GM19324 (cell line): ENCODE measurements around the gene MTM1.

Experiments used
- ATAC-seq: cut with Tn5 transposase; IDR thresholded peaks from one replicate; pipeline ENCODE4 v1.9.1; 2021; ENCODE audit warnings: mild to moderate bottlenecking, moderate library complexity; ENCODE audit not compliant: unreplicated experiment, low FRiP score

MTM1 gene

DNA sequence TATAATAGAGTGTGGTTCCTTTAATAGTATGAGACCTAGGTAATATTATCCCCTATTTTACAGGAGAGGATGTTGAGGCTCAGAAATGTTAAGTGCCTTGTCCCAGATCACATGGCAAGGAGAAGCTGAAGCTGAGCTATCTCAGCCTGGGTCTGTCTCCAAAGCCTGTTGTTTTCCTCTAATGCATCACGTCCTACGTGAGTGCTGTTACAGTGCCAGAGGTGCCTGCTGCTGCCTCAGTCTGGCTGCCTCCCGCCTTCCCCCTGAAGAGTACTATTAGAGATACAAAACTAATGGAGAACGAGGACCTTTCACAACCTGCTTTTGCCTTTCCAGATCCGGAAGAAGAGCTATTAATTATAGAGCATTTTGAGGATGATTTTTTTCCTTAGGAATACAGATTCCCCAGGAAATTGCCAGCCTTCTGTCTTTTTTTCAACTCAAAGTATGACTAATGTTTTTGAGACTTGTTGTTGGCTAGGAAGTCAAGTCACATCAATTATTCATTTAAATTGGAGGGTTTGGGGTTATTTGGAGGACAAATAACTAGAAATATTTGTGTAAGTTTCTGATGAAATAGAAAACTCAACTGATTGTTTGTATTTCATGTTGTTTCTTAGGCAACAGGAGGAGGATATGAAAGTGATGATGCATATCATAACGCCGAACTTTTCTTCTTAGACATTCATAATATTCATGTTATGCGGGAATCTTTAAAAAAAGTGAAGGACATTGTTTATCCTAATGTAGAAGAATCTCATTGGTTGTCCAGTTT lies 80.9 kb downstream of the MTM1 start:
- ATAC-seq: no peak

DNA sequence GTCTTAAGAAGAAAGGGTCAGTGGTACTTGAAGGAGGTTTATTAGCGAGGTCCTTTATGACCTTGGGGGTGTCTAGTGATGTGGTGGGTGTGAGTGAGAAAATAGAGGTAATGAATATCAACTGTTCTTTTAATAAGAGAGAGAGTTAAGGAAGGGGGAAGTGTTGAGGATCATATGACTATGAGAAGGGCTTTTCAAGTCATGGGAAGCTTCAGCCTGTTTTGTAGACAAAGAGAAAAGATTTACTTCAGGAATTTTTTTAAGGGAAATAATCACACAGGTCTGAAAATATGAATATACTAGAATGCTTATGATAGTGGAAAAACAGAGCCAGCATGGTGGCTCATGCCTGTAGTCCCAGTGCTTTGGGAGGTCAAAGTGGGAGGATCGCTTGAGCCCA lies 83.5 kb downstream of the MTM1 start:
- no peak for ATAC-seq

DNA sequence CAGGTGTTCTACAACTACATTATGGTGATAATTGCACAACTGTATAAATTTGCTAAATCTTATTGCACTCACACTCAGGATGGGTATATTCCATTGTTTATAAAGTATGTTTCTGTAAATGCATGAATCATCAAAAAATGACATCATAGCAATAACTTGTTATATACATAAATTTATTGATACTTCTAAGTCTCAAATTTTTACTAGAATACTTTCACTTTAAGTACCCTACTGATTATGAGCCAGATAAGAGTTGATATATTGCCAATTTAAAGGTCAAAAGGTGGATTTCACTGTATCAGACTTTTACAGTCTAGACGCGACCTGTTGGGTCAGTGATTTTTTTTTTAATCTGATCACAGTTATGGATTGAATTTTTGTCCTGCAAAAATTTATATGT lies 87.4 kb downstream of the MTM1 start:
- ATAC-seq: no peak

DNA sequence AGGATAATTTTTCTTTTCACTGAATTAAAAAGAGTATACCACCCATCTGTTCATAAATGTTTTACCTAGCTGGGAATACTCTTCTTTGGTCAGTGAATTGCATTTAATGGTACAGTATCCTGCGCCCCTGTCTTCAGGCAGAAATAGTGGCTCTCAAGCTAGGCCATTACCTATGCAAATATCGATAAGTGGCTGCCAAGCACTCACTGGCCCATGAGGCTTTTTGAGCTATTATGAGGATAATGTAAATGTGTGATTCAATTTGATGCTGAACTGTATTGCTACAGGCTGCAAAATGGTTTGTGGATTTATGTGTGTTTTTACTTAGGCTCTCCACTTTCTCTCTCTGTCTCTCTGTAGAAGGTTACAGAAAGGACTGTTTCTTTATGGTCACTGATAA lies 94.7 kb downstream of the MTM1 start:
- no peak for ATAC-seq

DNA sequence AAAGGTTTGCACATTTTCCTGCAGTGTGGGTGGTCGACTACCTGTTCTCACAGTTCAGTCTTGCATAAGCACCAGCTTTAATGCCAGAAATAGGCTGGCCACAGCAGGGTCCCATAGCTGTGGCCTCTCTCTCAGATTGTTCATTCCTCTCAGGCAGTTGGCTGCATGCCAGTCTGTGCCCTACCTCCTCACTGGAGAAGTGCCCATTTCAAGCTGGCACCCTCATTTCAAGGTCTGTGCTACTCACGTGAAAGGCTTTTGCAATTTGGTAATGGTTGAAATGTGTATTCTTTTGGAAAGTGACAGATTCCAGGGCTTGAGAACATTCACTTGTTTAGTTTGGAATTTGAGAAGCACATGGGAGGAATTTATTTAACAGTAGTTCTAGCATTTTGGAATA lies 95.9 kb downstream of the MTM1 start:
- ATAC-seq: no peak

DNA sequence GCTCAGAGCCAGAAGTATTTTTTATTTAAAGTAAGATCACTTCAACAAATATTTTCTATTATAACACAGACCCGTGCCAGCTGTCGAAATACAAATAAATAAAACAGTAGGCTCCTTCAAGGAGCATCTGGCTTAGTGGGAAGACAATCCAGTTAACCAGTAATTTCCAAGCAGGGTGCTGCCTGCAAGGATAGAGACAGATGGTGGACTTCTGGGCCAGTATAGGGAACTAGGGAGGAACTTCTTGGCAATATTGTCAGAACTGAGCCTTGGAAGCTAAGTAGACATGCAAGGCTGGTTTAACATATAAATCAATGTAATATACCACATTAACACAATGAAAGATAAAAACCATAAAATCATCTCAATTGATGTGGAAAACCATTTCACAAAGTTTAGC lies 107.8 kb downstream of the MTM1 start:
- no peak for ATAC-seq

DNA sequence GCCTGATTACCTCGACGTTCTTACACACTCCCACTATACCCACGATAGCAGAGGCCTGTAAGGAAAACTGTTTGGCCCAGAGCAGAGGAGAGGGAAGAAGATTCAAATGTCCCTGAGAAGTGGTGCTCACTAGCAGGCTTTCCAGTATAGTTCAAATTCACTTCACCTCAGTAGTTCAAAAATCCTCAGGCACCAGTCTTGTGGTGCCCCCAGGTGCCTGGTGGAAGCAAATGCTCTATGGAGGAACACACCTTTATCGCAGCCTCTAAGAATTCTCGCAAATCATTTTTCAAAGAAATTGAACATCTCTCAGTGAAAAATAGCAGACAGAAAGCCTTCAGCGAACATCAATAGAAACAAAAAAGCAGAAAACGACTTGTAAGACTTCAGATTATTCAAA lies 112.6 kb downstream of the MTM1 start:
- no peak for ATAC-seq

DNA sequence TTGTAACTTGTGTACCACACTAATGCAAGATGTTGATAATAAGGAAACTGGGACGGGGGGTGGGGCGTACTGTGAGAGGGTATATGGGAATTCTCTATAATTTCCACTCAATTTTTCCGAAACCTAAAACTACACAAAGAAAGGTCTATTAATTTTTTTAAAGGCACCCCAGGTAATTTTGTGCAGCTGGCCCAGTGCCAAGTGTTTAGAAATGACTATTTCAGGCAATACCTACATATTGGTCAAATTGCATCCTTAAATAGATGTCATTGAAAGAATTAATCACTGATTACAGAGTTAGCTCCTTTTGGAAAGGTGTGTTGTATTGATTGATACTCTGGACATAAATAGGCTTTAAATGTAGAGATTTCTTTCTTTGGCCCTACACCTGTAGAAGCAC lies 114.7 kb downstream of the MTM1 start:
- no peak for ATAC-seq

DNA sequence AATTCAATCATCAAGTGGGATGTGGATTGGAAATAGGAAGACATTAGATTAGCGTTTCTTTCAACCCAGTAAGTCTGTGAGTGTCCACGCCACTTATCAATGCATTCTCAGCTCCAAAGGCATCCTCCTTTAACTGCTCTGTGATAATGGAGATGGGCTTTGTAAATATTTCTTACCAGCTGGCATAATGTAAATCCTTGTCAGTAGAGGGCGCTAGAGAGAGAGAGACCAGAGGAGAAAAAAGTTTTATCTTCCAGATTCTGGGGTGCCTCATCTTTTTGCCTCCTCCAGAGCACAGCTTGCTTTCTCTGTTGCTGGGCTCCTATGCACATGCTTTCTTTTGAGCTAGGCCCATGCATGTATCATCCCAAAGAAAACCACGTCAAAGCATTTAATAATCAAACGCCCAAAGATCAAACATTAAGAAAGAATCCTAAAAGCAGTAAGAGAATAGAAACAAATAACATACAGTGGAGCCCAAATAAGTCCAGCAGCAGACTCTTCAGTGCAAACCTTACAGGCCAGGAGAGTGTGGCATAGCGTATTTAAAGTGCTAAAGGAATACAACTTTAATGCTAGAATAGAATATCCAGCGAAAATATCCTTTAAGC lies 115.2 kb downstream of the MTM1 start:
- ATAC-seq: no peak

DNA sequence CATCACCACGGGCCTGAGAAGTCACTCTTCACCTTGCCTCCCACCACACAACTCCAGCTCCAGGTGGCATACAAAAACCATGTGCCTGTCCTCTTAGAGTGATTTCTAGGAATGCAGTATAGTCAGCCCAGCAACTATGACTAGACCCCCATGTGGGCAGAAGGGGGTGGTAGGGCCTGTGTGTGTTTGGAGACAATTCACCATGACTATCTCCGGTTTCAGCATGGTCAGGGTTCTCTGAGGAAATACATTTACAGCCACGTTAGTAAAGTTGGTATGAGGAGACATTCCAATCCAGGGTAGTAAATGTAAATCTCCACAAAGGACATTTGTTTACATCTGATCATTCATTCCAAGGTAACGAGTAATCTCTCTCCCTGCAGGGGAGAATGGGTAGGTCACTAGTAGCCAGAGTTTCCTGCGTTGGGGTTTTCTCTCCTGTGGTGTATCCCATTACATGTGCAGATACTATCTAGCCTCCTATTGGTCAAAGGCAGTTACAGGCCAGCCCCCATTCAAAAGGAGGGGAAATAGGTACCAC lies 120.6 kb downstream of the MTM1 start:
- no peak for ATAC-seq

DNA sequence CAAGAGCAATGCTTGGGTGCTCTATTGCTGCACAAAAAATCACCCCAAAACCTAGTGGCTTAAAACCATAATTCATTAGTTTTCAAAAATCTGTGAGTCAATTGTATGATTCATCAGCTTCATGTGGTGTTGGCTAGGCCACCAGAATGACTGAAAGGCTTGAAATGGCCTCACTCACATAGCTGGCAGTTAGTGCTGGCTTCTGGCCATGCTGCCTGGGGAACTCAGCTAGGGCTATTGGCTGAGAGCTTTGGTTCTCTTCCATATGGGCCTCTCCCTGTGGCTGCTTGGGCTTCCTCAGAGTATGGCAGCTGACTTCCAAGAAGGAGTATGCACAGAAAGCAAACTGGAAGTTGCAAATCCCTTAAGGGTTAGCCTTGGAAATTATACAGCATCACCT lies 121.7 kb downstream of the MTM1 start:
- ATAC-seq: no peak

DNA sequence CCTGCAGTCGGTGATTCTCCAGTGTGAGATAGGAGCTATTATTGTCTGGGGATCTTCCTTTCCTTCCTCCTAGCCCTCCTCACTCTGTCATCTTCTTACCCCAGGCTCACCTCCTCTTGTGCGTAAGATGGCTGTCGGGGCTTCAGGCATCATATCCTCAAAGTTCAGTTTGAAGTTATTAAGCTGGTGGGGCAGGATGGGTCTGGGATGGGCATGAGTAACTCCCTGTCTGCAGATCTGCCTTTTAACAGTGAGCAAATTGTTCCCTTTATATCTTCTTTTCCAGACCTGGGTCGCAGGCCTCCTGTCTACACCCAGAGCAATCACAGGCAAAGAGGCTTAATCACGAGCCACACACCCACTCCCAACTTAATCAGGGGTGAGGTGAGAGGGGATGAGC lies 123.9 kb downstream of the MTM1 start:
- no peak for ATAC-seq

DNA sequence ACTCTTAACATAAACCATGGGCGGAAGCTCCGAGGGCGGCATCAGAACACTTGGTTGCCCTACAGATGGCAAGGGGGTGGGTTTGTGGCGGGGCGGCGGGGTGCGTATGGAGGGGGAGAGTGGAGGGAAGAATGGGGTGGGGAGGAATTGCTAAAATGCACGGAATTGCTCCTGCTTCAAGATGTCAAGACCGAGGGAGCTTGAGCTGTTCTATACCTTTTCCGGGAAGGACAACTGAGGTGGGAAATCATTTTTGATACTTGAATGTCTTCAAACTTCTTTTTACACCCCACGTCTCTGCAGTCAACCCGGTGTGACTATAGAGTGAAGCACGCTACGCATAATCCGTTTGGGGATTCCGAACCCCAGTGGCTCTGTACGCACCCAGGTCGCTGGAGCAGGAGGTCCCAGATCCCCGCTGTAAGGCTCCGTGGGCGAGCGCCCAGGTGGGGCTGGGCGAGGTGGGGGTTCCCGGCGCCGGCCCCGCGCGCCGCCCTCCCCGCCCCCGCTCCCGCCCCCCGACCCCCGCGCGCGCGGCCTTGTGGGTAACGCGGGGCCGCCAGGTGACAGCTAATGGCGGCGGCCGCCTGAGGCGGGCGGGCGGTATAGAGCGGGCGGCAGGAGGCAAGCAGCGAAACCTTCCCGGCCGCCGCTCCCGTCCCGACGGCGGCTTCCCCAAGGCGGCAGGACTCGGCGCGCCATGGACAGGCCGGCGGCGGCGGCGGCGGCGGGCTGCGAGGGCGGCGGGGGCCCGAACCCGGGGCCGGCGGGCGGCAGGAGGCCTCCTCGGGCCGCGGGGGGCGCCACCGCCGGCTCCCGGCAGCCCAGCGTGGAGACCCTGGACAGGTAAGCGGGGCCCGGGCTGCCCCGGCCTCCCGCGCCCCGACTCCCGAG lies 124.7 kb downstream of the MTM1 start, which contains the start of gene MTMR1:
TSS of gene MTMR1 (plus strand) at position 566 of the 894 bp plus-strand sequence. CDS start at position 701, 135 bp downstream.
- peak; percentile 70 for ATAC-seq

DNA sequence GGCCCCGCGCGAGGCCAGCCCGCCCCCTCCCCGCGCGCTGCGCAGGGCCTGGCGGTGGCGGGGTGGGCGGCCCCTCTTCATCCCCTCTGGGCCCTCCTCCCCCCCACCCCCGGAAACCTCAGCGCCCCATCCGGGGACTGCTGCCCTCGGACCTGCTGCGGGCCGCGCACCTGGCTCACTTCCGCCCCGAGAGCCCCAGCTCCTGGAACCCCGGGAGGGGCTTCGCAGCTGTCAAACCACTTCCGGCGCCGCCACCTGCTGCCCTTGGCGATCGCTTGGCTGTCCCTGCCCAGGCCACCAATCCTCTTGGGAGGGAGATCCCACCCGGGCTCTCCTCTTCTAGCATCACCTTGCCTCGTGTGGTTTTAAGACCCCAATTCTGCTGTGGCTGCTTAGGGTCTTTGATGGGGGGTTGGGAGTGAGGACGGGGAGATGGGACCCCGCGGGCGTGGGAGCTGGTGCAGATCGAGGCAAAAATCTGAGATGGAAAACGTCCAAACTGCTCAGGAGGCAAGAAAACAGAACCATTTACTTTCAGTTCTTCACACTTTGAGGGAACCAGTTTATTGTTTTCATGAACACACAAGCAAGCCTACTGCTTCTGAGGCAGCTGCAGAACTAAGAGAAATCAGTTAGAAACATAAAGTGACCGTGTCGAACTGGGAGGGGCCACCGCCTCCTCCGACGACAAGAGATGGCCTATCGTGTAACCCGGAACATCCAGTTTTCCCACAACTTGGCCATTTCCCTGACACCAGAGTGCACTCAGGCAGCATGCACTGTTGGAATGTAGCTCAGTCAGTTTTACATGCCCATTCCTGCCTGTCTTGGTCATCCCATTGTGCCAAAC lies 125.5 kb downstream of the MTM1 start:
- peak; percentile 78 for ATAC-seq

DNA sequence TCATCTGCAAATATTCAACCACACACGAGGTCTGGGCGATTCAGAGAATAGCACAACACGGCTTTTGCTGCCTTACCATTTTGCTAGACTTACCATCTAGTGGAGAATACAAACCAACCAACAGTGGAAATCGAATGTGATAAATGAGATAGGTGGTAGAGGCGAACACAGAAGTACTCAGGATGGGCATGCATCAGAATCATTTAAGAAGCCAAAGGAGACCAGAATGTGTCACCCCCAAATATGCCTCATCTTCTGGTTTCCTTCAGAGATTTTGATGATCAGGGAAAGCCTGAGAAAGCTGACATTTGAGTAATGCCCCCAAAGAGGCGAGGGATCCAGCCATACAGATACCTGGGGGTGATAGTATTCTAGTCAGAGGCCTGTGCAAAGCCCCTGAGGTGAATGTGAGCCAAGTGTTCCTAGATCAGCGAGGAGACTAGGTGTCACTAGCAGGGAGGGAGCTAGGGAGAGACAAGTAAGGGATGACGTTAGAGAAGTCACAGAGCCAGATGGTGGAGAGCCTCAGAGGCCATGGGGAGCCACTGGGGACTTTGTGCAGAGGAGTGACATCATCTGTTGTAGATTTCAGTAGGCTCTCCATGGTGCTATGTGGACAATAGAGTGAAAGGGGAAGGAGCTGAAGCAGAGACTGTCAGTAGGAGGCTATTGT lies 126.5 kb downstream of the MTM1 start:
- no peak for ATAC-seq

DNA sequence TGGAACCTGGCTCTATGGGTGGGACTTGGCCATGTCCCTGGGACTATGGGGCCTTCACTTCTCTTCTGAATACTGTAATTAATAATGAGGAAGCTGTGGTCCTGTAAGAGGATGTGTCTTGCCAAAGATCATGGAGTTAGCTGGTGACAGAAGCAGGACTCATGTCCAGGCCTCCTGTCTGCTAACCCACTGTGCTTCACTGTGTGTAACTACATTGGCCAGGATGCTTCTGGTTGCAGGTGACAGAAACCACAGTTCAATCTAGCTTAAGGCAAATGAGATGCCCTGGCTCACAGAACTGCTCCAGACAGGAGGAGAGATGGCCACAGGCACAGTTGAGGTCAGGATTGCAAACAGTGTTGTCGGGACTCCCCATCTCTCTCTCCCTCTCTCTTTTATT lies 127.9 kb downstream of the MTM1 start:
- no peak for ATAC-seq

DNA sequence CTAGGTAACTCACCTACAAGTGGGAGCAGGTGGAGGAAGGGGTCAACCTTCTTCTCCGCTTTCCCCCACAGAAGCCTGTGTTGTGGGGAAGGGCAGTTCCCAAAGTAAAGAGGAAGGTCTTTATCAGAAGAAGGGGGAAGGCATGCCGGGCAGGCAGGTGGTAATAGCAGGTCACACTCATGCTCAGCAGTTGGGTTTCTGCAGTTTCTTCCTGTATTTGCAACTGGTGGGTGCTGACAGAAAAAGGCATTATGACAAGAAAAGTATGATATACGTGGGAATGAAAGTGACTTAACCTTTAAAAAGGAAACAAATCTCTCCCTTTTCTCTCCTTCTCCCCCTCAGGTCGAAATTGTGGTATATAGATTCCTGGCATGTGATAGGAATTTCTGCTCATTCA lies 128.4 kb downstream of the MTM1 start:
- ATAC-seq: no peak

DNA sequence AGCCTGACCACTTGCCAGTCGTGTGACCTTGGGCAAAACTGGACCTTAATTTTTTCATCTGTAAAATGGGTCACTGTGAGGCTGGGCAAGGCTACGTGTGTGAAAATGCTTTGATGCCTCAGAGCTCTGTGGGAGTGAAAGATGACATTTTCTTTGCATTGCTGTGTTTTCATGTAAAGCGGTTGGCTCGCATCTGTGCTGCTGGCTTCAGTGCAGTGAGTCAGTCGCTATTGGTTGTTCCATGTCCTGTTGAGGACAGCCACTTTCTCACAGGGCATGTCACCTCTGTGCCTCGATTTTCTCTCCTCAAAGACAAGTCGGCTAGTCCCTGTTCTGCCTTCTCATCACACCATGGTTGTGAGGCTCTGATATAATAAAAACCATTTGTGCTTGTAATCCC lies 129.2 kb downstream of the MTM1 start:
- no peak for ATAC-seq

DNA sequence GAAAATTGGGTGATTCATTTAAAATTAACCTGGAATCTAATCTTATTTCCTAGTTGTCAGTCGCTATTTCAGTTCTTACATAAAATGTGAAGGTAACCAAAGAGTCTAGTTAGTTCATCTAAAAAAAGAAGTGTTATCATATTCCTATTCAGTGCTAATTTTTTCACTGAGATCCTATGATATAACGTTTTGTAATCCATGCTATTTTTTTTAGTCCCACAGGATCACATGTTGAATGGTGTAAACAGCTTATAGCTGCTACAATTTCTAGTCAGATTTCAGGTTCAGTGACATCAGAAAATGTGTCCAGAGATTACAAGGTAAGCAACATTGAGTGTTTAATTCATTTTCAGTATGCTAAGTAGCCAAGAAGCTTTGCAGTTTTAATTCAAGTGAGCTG lies 130.6 kb downstream of the MTM1 start:
- ATAC-seq: no peak

DNA sequence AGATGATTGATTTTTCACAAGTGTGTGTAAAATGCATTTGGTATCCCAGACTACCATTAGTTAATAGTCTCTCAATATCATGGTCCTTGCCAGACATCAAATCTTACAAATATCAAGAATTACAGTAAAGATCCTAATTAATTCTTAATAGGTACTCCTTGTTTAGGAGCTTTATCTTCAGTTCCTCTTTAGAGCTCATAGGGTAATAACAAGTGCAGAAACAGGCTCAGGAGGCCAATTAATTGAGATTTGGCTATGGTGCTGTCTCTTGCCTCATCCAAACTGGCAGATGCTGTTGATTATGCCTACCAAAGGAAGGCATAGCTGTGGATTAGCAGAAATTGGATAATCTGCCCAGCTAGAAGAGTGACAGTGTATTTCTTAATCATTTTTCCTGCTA lies 131.7 kb downstream of the MTM1 start:
- ATAC-seq: no peak
